Measurements from ENCODE around the gene STK32A.
"Not testable (repeated sequence)": the region's sequence is repeated elsewhere in the genome, so short reads cannot be mapped to it uniquely, and the experiment has no call there.

The STK32A gene

DNA sequence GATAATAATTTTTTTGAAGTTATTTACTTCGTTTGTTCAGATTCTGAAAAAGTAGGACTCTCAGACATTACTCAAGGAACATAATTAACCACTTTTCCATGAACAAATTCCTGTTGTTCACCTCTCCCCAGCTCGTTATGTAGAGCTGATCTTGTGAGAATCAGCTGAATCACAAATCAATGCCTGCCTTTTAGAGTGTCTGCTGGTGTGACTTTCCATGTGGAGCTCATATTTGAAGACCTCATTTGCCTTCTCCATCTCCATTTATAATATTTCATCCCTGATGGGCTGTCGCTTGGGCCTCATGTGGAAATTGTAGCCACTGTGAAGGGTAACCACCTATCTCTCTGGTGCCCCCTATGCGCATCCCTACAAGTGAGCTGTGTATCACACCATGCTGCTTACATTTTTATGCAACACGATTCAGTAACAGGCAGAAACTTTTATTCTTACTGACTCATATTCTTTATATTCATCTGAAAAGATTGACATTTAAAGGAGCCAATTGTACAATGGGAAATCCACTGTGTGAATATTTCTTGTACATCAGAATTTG is 111.3 kb downstream of the STK32A start:
- DNase-seq (ENCODE audit: low read depth) = no peak

DNA sequence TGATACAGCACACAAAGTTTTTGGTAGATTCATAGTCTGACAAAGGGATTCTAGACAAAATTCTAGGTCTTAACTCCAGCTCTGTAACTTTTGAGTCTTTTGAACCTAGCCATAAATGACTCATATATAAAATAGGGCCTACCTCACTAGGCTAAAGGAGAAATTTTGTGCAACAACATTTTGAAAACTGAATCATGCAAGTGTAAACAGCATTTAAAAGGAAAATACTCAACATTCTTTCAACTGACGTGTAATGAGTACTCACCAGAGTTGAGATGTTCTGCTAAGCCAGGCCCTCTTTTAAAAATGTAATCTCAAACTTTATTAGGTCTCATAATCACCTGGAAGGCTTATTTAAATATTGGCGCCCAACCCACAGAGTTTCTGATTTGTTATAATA is 113.2 kb downstream of the STK32A start:
- DNase-seq (ENCODE audit: low read depth) = no peak

DNA sequence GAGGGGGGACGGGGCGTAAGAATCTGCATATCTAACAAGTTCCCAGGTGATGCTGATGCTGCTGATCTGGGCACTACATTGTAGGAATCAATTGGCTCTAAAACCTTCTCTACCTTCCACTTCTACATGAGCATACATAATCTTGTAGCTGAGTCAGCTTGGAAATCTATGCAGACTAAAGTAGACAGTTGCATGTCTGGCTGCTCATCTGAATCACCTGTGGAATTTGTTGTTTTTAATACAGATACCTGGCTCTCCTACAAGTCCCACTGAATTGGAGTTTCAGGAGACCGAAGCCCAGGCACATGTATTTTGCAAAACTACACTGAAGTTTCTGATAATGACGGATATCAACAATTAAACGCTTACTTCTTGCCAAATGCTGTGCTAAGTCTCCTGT is 113.6 kb downstream of the STK32A start:
- DNase-seq (ENCODE audit: low read depth) = no peak

DNA sequence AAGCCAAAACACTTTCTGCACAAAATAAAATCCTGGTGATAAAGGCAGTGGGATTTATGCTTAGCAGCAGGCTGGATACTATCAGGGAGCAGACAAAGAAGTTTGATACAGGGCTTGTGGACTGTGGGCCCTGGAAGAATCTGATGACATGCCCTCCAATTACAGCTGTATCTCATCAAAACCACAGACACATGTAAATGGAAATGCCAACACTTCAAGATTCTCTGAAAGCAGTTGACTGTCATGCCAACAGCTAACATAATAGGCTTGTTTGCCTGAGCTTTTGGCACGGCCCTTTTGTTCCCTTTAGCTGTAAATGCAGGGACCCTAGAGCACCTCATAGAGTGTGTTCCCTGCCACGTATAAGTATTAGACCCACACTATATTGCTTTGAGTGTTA is 114.4 kb downstream of the STK32A start:
- no peak for DNase-seq (ENCODE audit: low read depth)

DNA sequence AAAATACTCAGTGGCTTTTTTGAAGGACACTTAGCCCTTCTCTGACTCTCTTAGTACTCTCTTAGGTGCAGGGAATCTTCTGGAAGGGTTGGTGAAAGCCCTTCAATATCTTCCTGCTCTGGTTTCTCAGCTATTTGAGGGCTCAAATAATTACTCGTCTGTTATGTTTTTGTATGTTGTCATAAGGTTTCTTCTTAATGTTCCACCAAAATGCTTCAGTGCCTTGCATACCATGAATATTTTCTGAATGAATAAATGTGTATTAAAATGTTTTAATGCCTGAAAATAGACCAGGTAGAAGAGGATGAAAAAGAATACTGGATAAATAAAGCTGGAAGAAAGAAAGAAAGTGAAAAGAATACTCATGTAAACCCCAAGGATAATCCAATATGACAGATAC is 124.3 kb downstream of the STK32A start:
- DNase-seq (ENCODE audit: low read depth) = no peak

DNA sequence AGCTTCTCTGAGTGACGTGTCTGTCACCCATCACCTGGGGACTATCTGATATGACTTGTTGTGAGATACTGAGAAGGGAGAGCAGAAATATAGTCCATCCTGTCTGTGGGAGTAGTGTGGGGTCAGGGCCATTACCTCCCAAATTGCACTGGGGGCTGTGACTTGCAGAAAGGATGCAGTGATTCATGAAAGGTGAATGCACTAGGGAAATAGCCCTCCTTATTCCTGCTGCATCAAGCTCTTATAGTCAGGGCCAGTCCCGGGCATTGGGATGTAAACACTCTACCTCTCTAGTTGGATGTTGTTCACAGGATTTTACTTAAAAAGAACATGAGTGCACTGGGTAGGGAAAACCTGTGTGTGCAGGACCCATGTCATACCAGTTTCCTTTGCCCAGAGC is 124.8 kb downstream of the STK32A start:
- DNase-seq (ENCODE audit: low read depth) = no peak

DNA sequence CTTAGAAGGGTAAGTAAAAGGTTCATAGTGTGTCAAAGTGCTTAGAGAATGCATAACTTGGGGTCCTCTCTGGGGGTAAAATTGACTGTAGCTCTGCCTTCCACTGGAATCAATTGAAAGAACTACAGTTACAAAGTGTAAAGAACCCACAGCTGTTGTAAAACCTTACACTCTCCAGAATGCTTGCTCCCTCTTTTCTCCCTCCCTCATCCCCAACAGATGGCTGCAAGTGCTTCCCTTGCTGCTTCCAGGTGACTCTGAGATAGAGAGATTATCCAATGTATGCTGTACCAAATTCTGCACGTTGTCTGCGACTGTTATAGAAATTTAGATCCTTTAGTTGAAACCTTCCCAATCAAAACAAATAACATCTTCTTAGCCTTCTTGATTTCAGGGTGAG is 126.0 kb downstream of the STK32A start:
- DNase-seq (ENCODE audit: low read depth) = no peak

DNA sequence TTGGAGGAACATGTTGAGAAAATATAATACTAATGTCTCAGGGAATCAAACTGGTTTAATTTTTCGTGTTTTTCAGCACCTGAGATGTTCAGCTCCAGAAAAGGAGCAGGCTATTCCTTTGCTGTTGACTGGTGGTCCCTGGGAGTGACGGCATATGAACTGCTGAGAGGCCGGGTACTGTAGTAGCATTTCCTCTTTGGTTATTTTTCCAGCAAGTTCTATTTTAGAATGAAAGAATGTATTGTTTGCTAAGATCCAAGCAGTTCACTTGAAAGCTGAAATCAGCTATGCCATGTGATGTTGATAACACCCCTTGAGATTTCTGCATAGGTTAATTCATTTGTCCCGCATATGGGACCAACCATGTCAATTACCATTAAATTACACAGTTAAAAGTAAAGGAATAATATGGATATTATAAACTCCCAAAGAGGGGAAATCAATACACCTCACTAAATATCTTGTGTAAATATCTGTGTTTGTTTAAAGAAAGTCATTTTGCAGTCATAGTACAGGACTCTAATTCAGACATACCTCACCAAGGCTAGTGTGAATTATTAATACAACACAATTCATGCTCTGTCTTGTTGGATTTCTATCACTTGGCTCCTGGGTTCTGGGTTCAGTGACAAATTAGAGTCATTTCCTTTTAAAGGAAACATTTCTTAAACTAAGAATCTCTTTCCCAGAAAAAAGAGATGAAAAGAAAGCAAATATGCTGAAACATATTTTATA is 126.8 kb downstream of the STK32A start:
- DNase-seq (ENCODE audit: low read depth) = no peak

DNA sequence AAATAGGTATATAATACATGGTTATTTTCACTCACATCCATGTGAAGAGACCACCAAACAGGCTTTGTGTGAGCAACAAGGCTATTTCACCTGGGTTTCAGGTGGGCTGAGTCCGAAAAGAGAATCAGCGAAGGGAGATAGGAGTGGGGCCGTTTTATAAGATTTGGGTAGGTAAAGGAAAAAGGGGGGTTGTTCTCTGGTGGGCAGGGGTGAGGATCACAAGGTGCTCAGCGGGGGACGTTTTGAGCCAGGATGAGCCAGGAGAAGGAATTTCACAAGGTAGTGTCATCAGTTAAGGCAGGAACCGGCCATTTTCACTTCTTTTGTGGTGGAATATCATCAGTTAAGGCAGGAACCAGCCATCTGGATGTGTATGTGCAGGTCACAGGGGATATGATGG is 132.6 kb downstream of the STK32A start:
- not testable (repeated sequence) for DNase-seq (ENCODE audit: low read depth)

DNA sequence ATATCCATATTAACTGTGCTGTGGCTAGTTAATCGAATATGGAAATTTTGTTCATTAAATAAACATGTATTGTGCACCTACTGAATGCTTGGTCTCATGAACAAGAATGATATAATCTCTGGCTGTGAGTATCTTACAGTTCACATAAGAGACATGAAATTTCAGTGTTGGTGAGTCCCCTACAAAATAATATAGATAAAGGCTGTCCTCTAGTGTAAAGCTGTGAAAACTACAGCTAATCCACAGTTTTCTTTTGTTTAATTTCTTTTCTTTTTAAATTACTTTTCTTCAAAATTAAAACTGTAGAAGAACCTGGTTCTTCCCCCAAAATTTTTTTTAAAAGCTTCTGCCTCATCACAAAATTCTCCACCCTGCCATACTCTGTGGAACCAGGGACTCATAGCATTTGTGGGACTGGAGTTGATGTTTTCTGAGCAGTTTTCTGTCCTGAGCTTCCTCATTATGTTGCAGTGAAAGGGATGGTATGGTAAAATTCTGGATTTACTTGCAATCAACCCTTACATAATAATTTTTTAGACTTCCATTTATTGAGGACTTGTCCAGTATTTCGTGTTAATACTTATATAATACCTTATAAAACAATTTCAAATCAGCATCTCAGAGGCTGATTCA is 135.0 kb downstream of the STK32A start:
- no peak for DNase-seq (ENCODE audit: low read depth)

DNA sequence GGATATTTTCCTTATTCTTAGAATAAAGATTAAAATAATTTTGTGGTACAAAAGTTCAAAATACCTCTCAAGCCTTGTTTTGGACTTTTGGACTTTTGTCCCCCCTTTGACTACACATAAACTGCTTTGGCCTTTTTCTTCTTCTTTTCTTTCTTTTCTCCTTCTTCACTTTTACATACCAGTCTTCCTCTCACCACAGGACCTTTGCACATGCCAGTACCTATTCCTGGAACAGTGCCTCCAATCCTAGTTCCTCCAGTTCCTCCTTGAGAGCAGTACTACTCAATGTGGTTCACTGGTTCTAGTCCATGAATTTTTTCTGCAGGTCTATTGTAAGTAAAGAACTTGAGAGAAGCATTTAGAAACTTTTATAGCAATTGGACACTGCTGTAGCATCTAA is 136.5 kb downstream of the STK32A start:
- no peak for DNase-seq (ENCODE audit: low read depth)

DNA sequence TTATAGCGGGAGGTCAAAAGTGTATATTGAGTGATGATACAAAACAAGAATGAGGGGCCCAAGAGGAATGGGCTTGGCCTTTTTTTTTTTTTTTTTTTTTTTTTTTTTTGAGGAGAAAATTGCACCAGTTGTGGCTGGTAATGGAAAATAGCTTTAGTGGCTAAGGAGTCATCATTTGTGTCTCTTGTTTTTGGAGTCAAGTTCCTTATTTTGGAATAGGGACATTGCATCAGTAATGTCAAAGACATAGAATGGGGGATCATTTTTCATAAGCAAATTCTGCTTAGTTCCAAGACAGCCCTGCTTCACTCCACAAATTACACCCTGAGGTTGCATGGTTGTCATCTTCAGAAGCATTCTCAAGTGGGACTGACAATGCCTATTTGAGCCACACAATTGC is 137.4 kb downstream of the STK32A start:
- DNase-seq (ENCODE audit: low read depth) = no peak

DNA sequence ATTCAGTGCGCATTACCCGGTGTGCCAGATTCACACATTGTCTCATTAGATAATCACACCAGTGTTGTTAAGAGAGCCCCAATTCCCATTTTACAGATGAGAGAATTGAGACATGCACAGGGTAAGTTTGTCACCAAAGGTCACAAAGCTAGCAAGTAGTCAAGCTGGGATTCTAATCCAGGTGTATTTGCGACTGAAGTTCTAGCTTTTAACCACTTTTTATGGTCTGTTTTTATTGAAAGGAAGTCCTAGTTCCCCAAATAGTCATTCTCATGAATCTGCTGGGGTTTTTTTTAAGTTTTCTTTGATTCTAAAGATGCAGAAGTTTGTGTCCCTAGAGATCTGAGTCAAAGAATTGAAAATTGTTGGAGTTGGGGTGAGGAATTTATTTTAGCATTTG is 138.5 kb downstream of the STK32A start:
- DNase-seq (ENCODE audit: low read depth) = no peak

DNA sequence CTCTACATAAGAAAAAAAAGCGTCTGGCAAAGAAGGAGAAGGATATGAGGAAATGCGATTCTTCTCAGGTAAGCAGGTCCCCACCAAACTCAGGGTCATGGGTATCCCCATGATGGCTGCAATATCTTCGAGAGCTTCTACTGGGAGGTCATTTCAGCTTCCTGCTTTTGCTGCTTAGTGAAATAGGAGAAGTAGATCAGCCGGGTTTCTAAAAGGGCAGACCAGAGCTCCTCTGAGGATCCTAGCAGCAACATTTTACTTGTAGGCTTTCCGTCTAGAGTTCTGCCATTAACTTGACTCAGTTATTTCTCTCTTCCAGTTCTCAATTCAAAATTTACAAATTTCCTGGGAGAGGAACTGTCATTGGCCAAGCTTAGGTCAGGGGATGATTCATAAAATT is 140.3 kb downstream of the STK32A start:
- DNase-seq (ENCODE audit: low read depth) = no peak

DNA sequence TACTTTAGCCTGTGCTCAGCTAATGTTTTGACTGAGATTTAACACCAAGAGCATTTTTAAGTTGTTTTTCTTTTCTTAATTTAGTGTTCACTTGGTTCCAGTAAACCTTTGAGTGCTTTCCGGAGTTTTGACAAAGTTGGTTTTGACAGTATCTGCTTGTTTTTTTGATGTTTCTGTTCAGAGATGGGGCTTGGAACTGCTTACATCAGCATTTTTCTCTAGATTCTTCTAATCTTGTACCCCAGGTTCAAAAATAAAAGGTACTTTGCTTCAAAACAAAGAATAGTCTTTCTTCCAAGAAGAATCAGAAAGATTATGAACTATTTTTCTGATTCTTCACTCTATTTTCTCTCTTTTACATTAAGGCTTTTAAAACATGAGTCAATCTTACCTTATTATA is 142.9 kb downstream of the STK32A start:
- DNase-seq (ENCODE audit: low read depth) = no peak

DNA sequence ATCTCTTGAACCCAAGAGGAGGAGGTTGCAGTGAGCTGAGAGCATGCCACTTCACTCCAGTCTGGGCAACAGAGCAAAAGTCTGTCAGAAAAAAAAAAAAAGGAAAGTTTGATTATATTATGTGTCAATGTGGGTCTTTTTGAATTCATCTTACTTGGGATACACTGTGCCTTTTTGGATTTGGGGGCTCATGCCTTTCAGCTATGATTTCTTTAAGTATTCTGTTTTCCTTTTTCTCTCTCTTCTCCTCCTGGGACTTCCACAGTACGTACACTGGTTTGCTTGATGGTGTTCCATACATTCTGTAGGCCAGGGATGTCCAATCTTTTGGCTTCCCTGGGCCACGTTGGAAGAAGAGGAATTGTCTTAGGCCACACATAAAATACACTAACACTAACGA is 146.7 kb downstream of the STK32A start:
- no peak for DNase-seq (ENCODE audit: low read depth)

DNA sequence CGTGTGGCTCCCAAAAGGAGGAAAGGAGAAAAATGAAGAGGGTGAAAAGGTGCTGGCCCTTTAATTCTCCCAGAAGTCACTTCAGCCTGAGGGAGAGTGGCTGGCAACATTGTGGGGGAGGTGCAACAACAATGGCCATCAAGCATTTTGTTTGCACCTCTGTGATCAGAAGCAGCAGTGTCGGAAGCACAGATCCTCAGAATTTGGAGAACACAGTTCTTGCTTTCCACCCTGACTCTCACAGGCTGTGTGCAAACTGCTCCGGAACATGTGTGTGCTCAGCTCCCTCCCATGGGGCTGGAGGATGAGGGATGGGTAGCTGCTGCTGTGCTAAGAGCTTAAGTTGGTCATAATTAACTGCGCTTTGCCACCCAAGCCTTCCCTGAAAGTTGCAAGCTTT is 147.9 kb downstream of the STK32A start:
- DNase-seq (ENCODE audit: low read depth) = no peak

DNA sequence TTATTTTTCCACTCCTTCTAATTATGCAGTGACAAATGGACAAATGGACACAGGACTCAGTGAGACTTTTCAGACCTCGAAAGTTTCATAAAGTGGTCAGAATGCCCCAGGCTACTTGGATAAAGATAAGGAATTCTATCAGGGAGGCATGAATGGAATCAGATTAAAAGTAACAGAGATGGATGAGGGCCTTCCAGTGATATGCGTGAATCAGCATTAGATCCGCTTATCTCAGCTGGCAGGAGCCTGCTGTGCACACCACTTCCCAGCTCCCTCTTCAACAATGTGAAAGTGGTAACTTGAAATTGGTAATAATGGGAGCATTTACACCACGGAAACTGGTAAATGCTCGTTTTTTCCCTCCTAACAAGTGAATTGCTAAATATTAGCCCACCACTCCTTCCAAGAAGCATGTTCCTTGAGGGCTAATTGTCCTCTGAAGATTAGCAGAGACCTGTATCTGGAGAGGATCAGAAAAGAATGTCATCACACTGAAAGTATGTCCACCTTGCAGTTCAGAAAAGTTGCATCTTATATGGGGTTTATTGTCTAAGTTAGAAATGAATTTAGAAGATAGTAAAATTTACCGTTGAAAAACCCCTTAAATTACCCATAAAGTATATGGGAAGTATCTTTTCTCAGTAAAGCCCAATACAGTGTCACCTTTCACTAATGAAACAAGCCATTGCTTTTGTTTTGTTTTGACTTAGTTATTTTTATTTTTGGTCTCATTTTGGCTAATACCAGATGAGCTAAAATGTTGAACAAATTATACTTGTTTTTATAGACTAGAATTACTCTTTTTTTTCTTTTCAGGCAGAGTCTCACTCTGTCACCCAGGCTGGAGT is 149.7 kb downstream of the STK32A start:
- no peak for DNase-seq (ENCODE audit: low read depth)

DNA sequence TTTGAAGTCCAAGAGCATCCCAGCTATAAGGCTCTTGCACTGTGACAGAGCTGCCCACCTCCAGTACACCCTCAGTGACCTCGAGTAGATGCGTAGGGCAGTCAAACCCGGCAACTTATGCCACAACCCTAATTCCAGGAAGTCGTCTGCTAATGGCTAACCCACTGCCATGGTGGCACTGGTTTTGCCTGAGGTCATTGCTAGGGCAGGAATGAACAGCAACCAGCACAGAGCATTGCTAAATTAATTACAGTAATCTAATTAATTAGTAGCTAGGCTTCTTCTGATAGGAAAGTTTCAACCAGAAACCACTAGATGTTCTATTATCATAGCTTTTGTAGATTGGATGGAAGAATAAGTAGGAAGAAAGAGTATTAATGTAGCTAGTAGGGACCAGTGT is 152.3 kb downstream of the STK32A start:
- no peak for DNase-seq (ENCODE audit: low read depth)

DNA sequence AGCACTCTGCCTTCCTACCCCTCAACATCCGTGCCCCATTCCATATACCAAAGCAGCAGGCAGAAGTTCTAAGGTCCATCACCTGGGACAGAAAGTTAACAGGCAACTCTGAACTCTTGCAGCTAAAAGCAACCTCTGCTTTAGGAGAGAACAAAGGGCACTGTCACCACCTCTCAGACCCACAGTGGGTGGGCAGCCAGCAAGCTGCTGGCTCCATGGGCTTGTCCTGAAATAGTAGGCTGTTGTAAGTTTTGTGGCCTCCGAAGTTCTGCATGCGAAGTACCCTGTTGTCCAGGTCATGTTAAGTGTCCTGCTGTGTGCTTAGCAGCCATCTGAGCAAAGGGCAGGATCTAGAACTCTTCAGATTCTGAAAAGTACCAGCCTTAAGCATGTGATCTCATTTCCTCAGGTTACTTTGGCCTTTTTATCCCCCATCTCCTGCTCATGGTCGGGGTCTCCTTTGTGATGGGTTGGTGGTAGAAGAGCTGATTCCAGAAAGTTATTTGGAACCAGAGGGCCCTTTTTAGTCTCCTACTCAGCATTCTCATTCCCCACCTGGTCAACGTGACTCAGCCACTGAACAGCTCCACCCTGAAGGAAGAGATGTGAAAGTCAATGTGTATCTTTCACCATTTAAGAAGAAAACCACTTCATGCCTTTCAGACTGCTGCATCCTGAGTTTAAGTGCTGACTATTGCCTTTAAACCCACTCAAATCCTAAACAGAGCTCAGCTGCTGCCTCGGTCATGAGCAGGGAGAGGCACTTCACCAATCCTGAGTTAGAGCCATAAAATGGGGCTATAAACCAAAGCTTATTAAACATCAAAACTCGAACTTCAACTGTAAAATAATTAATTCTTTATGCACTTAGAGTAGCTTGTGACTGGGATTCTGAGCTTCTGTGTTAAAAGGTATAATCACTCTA is 153.6 kb downstream of the STK32A start:
- no peak for DNase-seq (ENCODE audit: low read depth)

DNA sequence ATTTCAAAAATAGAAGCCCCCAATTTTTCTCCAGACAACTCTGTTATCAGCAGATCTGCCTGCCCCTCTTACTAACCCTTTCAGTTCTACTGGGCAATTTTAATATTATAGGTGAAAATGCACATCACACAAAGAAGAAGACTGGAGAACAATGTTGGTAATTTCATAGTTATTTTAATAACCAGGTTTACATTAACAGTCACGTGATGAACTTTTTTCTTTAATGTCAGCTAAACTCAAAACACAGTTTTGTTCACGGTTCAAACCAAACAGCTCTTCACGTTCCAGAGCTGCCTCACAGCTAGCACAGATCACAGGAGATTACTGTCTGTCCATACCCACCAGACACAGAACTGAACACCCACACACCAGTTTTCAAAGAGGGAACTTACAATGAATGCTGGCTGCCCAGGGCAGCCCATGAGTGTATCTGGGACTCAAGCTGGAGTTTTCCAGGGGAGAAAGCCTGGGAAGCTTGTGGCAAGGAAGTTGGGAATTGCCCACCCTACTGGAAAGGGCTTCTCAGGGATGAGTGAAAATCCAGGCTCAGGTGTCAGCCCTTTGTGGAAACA is 155.9 kb downstream of the STK32A start:
- DNase-seq (ENCODE audit: low read depth) = no peak
